Neutrophil (primary cell): ENCODE results near the gene COL1A1.

Experiments used
- H3K27ac ChIP-seq: fragments of 200-600 bp; sonication (generic); 2 replicates; pipeline ENCODE4 v1.5.1; 2016; ENCODE audit warnings: mild to moderate bottlenecking, moderate library complexity
- H3K27me3 ChIP-seq: fragments of 200-600 bp; sonication (generic); 2 replicates; pipeline ENCODE4 v1.6.0; 2016; ENCODE audit warnings: mild to moderate bottlenecking
- H3K36me3 ChIP-seq: fragments of 200-600 bp; sonication (generic); 2 replicates; pipeline ENCODE4 v1.5.1; 2017
- H3K4me1 ChIP-seq, 2 experiments: fragments of 200-600 bp in 1 of 2; sonication (generic) in 1 of 2; 1 replicate in 1 of 2; 2 replicates in 1 of 2; pipeline versions ENCODE4 v1.5.1 to v1.6.1; 2013 to 2016; ENCODE audit warnings: low read depth in 1 of 2, low read length in 1 of 2, mild to moderate bottlenecking in 1 of 2, moderate library complexity in 1 of 2; ENCODE audit not compliant: control insufficient read depth in 1 of 2, insufficient read depth in 1 of 2
- H3K4me3 ChIP-seq, 2 experiments: fragments of 200-600 bp in 1 of 2; sonication (generic) in 1 of 2; 1 replicate in 1 of 2; 2 replicates in 1 of 2; pipeline ENCODE4 v1.5.1; 2013 to 2016; ENCODE audit warnings: low read depth in 1 of 2, low read length in 1 of 2, mild to moderate bottlenecking in 1 of 2, moderate library complexity in 1 of 2
- H3K9me3 ChIP-seq: fragments of 200-600 bp; sonication (generic); 2 replicates; pipeline ENCODE4 v1.5.1; 2016
- CTCF ChIP-seq: fragments of 200-600 bp; sonication (generic); IDR thresholded peaks from 2 replicates; pipeline ENCODE4 v1.5.1; 2016; ENCODE audit warnings: antibody characterized with exemption

The COL1A1 gene

GRCh38 chr17:50192144-50192617 is 9.2 kb downstream of the COL1A1 start:
- no peak overlapping the region for H3K27ac ChIP-seq
- H3K9me3 ChIP-seq, result no peaks in the 10 kb centered on the region

GRCh38 chr17:50191359-50192143 is 9.9 kb downstream of the COL1A1 start:
- Histone ChIP-seq H3K4me3 (no peak overlapping the region), H3K36me3 (no peaks in the 10 kb centered on the region), H3K27me3 (no peaks in the 10 kb centered on the region), H3K27ac (no peak overlapping the region), H3K4me1 (no peaks in the 10 kb centered on the region), H3K9me3 (no peaks in the 10 kb centered on the region)
- TF ChIP-seq CTCF, result no peak

More at GRCh38 chr17:50192144-50192617, 9.2 kb downstream of the COL1A1 start:
- H3K27me3 ChIP-seq, result no peaks in the 10 kb centered on the region
- H3K36me3 ChIP-seq, result no peaks in the 10 kb centered on the region
- TF ChIP-seq CTCF, result no peak
- H3K4me1 ChIP-seq, result no peaks in the 10 kb centered on the region
- H3K4me3 ChIP-seq, result no peak overlapping the region

- Histone ChIP-seq H3K4me1 (peaks cover 0 to under 1% of the 10 kb centered on the region in 2 experiments), H3K27ac (no peak overlapping the region), H3K36me3 (no peaks in the 10 kb centered on the region), H3K27me3 (no peaks in the 10 kb centered on the region), H3K4me3 (no peak overlapping the region), H3K9me3 (no peaks in the 10 kb centered on the region)
- no peak for TF ChIP-seq CTCF
Measured at GRCh38 chr17:50190603-50191358, 10.7 kb downstream of the COL1A1 start.

GRCh38 chr17:50190293-50190602 is 11.2 kb downstream of the COL1A1 start:
- Histone ChIP-seq H3K27me3 (no peaks in the 10 kb centered on the region), H3K27ac (no peak overlapping the region), H3K9me3 (no peaks in the 10 kb centered on the region), H3K4me1 (peaks cover 4 to 6% of the 10 kb centered on the region in 2 experiments), H3K36me3 (no peaks in the 10 kb centered on the region), H3K4me3 (no peak overlapping the region)
- no peak for TF ChIP-seq CTCF

- TF ChIP-seq CTCF, result no peak
- H3K36me3 ChIP-seq, result no peaks in the 10 kb centered on the region
- no peak overlapping the region for H3K27ac ChIP-seq
- no peaks in the 10 kb centered on the region for H3K27me3 ChIP-seq
- no peaks in the 10 kb centered on the region for H3K9me3 ChIP-seq
- H3K4me1 ChIP-seq, result peaks cover 10 to 11% of the 10 kb centered on the region in 2 experiments
- H3K4me3 ChIP-seq, result no peak overlapping the region
Measured at GRCh38 chr17:50189550-50190292, 11.7 kb downstream of the COL1A1 start.
